Measurements from ENCODE around the gene TMEM14C.
"Not testable (repeated sequence)": the region's sequence is repeated elsewhere in the genome, so short reads cannot be mapped to it uniquely, and the experiment has no call there.

TMEM14C gene

DNA sequence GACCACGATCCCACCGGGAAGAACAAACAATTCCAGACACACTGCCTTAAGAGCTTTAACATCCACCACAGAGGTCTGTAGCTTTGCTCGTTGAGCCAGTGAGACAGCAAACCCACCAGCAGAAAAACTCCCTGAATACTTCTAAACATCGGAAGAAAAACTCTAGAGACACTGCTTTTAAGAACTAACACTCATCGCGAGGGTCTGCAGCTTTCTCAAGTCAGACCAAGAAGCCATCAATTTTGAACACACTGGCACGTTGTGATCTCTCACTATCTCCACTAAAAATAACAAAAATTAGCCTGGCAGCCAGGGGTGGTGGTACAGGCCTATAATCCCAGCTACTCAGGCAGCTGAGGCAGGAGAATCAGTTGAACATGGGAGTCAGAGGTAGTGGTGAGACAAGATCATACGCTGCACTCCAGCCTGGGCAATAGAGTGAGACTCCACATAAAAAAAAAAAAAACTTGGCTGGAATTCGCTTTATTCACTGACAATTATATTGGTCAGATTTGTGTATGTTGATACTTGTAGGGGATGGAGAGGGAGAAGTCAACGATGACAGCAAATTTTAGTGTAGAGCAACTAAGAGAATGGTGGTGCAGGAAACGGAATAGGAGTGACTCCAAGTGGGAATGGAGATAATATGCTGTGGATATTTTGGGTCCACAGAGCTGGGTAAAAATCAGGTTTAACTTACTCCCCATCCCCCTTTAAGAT is 860 bp upstream of the TMEM14C start:
- no peak for DNase-seq

DNA sequence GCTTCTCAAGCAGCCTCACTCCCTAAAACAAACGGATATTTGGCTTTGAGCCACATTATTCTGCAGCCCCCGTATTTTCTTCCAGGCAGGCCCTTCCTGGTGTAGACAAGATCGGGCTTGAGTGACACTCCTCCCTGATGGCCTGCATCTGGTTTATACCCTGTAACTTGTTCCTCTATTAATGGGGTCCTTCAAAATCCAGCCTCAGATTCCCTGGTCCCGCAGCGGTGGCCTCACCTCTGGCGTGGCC is 375 bp upstream of the TMEM14C start:
- no peak for DNase-seq

DNA sequence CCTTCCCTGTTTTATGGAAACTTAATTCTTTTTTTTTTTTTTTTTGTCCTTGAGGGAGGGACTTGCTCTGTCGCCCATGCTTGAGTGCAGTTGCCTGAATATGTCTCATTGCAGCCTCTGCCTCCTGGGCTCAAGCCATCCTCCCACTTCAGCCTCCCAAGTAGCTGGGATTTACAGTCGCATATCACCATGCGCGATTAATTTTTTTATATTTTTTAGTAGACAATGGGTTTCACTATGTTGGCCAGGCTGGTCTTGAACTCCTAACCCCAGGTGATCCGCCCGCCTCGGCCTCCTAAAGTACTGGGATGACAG is 654 bp downstream of the TMEM14C start:
- DNase-seq: no peak

DNA sequence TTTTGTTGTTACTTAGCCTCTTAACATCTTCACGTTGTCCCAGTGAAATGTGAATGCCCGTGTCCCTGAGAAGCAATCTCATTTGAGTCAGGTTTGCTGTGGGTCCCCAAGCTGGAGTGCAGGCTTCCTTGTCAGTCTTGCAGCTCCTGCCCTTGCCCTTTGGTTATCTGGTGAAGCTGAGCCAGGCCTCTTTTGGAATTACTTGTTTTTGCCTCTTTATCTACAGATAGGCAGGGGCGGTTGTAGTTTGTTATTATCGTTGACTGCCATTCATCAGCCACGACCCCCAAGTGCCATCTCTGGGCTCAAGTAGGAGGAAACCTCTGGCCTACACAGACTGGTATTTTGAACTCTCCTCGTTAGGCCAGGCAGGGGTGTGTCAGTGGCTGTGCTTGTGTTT is 2.2 kb downstream of the TMEM14C start:
- no peak for DNase-seq

DNA sequence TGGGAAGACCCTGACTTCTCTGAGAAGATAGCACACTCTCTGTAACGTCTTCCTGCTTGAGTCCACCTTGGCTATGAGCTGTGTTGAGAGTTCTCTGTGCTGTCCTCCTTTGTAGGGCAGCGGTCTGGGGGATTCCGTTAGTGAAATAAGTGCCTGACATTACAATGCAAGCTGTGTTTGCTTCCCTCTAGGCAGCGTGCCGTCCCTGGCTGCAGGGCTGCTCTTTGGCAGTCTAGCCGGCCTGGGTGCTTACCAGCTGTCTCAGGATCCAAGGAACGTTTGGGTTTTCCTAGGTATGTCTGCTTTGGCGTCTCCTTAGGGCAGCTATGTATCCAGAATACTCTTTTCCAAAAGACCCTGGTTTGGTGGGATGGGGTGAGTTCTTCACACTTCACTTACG is 2.8 kb downstream of the TMEM14C start:
- no peak for DNase-seq

DNA sequence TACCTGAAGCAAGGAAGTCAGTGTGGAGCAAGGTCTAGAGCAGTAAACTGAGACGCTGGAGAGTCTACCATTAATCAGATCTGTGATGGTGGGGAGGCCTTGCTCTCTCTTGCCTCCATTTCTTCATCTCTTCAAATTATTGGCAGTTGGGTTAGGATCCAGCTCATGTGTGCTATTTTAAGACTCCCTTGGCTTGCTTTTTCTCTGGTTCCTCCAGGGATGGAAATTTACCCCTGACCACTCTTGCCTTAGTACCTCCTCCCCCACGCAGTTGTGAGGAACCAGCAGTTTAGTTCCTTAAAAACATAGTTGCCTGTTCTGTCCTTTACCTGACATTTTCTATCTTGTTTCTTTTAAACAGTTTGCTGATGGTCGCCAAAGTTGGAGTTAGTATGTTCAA is 7.4 kb downstream of the TMEM14C start:
- DNase-seq: no peak

DNA sequence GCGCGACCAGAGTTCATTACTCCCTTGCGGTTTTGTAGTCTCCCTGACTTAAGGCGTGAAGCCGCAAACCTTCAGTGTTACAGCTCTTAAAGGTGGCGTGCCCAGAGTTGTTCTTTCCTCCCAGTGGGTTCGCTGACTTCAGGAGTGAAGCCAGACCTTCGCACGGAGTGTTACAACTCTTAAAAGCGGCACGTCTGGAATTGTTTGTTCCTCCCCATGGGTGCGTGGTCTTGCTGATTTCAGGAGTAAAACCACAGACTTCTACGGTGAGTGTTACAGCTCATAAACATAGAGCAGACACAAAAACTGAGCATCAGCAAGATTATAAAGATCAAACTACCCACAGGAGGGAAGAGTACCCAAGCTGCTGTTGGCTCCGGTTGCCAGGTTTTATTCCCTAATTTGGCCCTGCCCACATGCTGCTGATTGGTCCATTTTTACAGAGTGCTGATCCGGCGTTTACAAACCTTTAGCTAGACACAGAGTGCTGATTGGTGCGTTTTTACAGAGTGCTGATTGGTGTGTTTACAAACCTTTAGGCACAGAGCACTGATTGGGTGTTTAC is 10.4 kb downstream of the TMEM14C start:
- no peak for DNase-seq

DNA sequence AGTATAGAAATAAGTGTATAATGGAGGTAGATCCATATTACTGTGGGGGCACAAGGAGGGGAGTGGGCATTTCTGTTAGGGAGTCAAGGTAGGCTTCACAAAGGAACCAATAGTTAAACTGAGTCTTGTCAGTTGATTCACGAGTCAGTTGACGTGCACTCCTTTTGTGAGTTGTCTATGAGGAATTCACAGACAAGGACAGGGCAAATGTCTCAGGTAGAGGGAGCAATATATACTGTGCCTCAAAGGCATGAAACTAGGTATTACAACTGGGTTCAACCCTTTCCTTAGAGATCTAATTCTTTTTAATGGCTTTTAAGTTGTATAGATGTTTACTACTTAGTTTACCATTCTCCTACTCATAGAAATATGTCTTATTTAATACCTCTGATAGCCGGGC is 11.0 kb downstream of the TMEM14C start:
- DNase-seq: no peak

DNA sequence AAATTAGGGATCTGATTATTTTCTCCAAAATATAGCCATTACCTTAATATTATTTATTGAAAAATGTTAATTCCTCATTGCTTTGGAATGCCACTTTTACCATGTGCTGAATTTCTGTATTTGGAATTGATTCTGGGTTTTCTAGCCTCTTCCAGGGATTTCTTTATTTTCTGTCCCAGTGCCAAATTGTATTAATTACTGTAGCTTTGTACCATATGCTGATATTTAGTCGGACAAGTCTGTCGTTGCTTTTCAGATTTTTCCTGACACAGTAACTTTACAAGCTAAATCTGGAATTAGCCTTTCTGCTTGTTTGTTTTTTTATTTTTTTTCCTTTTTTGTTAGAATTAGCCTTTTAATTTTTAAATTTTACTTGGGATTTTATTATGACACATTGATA is 13.9 kb downstream of the TMEM14C start:
- no peak for DNase-seq

DNA sequence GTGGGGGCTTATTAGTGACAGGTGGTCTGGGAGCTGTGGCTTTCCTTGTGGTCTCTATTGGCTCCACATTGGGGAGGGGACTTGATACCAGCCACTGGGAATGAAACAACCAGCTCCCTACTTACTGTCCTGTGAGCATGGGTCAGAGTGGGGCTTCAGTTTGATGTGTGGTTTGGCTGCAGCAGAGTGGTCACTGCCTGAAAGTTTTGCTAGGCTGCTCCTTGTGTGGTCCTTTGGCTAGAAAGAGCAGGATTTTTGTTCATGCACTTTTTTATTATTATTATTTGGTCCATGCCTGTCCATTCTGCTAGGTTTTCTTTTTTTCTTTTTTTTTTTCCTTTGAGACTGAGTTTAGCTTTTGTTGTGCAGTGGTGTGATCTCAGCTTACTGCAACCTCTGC is 17.2 kb downstream of the TMEM14C start:
- DNase-seq: no peak

DNA sequence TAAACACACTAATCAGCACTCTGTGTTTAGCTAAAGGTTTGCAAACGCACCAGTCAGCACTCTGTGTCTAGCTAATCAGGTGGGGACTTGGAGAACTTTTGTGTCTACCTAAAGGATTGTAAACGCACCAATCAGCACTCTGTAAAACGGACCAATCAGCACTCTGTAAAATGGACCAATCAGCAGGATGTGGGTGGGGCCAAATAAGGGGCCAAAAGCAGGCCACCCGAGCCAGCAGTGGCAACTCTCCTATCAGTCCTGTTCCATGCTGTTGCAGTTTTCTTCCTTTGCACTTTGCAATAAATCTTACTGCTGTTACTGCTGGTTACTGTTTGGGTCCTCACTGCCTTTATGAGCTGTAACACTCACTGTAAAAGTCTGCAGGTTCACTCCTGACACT is 18.8 kb downstream of the TMEM14C start:
- not testable (repeated sequence) for DNase-seq

DNA sequence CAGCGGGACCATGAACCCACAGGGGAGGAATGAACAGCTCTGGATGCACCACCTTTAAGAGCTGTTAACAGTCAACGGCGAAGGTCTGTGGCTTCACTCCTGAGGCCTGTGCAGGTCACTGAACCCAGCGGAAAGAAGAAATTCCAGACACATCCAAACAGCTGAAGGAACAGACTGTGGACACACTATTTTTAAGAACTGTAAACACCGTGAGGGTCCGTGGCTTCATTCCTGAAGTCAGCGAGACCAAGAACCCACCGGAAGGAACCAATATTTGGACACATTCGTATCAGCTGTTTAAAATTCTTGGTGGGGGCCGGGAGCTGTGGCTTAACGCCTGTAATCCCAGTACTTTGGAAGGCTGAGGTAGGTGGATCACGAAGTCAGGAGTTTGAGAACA is 19.4 kb downstream of the TMEM14C start:
- no peak for DNase-seq

DNA sequence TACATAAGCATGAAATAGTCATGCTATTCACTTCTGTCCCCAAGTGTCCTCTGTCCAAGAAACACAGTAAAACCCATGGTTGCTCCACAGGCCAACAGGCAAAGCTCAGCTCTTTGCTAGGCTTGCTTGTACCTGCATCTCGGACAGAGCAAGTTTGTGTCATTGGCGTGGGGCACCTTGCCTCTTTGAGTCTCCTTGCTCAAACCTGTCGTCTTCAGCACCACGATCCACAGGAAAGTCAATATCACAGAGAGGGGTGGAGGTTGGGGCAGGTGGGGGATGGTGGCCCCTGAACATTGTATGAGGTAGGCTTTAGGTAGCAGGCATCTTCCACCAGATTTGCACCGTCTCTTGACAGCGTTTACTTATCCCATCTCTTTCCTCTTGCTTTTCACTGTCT is 20.6 kb downstream of the TMEM14C start:
- no peak for DNase-seq

DNA sequence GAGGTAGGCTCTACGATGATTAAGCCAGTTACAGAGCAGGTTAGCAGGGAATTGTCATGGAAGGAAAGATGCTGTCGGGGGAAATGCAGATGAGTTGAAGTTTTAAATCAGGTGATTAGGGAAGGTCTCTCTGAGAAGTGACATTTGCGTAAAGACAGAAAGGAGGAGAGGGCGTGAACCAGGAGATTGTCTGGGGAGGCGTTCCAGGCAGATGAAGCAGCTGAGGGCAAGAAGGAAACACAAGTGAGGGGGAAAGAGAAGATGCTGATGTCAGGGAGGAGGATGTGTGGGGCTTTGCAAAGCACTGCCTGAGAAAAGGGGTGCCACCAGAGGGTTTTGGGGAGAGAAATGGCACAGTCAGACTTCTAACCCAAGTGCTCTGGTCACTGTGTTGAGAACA is 22.2 kb downstream of the TMEM14C start:
- no peak for DNase-seq

DNA sequence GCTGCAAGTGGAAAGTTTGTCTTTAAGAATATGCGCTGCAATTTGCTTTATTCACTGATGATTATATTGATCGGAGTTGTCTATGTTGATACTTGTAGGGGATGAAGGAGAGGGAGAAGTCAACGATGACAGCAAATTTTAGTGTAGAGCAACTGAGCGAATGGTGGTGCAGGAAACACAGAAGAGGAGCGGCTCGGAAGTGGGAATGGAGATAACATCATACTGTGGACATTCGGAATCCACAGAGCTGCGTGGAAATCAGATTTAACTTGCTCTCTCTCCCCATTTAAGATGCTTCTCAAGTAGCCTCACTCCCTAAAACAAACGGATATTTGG is 24.0 kb downstream of the TMEM14C start:
- no peak for DNase-seq

DNA sequence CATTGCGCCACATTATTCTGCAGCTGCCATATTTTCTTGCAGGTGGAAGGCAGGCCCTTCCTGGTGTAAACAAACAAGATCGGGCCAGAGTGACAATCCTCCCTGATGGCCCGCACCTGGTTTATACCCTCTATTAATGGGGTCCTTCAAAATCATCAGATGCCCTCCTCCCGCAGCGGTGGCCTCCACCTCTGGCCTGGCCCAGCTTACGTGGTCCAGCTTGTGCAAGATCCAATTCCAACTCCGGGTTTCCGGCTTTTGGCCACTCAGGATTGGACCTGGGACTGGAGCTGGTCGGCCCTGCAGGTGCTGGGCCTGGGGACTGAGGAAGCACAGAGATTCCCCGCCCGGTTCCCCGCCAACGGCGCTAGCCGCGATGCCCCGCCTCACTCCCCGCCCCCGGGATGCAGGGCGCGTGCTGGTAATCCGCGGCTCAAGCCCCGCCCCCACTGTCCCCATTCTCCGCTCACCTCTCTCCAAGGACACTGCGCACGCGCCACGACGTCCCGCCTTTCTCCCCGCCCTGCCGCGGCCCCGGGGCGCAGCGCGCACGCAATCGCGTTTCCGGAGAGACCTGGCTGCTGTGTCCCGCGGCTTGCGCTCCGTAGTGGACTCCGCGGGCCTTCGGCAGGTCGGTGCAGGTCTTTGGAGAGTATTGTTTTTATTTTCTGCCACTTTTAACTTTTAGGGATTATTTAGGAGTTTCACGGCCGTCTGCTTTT is 24.5 kb downstream of the TMEM14C start, which contains the start of gene TMEM14B:
TSS of gene TMEM14B (plus strand) at position 555 of the 722 bp plus-strand sequence. CDS start 1,441 bp downstream, outside the sequence.
- DNase-seq: peak; percentile 97

DNA sequence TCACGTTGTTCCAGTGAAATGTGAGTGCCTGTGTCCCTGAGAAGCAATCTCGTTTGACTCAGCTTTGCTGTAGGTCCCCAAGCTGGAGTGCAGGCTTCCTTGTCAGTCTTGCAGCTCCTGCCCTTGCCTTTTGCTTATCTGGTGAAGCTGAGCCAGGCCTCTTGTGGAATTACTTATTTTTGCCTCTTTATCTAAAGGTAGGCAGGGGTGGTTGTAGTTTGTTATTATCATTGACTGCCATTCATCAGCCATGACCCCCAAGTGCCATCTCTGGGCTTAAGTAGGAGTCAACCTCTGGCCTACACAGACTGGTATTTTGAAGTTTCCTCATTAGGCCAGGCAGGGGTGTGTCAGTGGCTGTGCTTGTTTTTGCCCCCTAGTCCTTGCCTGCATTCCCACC is 26.9 kb downstream of the TMEM14C start:
- no peak for DNase-seq

DNA sequence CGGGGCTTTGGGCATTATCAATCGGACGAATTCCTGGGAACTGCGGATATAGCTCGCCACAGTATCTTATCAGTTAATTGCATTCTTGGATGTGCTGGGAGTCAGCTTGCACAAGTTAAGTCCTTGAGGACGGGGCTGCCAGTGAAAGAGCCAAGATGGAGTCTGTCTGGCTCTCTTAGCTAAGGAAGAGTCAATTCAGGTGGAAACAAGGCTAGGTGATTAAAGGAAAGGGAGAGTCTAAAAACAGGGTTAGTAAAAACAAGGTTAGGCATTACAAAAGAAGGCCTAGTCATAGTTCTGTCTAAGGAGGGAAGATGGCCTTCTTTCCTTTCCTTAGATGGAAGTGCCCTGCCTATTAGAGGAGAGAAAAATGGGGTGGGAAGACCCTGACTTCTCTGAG is 27.7 kb downstream of the TMEM14C start:
- DNase-seq: not testable (repeated sequence)

DNA sequence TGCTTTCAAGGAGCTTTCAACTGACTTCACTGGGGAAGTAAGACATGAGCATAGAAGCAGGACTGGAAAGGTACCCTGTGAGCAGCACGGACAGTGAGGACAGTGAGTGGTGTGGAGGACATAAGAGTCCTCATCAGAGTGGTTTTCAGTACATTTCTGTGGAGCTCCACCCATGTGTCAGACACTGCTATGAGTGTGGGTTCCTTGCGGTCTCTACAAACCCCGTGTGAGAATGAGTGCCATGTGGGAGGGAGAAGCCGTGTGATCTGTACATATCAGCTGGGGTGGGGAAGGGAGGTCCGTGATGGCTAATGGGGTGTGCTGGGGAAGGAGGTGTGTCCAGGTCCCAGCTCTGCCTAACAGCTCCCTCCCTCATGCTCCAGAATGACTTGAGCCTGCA is 28.9 kb downstream of the TMEM14C start:
- DNase-seq: not testable (repeated sequence)

DNA sequence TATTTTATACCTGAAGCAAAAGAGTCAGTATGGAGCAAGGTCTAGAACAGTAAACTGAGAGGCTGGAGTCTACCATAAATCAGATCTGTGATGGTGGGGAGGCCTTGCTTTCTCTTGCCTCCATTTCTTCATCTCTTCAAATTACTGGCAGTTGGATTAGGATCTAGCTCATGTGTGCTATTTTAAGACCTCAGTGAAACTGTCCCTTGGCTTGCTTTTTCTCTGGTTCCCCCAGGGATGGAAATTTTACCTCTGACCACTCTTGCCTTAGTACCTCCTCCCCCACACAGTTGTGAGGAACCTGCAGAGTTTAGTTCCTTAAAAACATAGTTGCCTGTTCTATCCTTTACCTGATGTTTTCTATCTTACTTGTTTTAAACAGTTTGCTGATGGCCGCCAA is 33.2 kb downstream of the TMEM14C start:
- no peak for DNase-seq

DNA sequence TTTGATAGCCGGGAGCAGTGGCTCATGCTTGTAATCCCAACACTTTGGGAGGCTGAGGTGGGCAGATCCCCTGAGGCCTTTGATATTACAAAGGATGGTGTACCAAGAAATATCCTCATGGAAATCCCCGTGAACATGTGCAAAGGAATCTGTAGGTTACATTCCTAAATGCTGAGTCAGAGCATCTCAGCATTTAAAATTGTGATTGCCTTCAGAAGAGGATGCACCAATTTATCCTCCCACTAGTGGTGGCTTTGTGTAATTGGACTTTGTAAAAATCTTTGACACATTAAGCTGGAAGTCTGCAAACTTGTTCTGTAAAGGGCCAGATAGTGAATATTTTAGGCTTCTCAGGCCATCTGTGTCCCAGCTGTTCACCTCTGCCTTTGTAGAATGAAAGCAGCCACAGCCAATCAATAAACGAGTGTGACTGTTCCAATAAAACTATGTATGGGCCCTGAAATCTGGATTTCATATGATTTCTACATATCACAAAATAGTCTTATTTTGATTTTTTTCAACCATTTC is 36.5 kb downstream of the TMEM14C start:
- peak; percentile 43 for DNase-seq

DNA sequence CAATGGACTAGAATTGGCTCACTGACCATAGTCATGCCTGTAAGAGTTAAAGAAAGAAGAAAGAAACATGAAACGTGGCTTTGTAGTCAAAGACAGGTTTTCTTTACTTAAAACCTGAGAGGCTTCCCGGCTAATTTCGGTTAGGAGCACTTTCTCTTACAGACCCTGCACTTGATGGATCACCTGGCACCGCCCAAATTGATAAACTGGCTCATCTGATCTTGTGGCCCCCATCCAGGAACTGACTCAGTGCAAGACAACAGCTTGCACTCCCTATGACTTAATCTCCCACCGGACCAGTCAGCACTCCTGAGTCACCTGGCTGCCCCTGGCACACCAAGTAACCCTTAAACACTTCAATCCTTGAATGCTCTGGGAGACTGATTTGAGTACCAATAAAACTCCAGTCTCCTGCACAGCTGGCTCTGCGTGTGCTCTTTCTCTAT is 37.0 kb downstream of the TMEM14C start:
- DNase-seq: peak; percentile 14

DNA sequence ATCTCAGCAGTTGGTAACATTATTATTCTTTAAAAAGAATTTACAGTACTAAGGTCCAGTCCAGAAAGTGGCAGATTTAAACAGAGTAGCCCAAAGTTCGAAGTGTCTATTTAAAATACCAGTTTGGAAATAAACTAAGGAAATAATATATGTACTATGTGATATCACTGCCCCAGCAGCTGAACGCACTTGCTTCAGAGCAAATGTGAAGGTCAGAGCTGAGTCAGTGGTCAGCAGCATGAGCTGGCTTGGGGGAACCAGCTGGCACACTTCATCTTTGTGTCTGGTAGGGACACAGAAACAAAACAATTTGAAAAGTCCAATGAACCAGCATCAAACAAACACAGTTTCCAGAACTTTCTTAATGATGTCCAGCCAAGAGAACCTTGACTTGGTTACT is 40.1 kb downstream of the TMEM14C start:
- DNase-seq: no peak

DNA sequence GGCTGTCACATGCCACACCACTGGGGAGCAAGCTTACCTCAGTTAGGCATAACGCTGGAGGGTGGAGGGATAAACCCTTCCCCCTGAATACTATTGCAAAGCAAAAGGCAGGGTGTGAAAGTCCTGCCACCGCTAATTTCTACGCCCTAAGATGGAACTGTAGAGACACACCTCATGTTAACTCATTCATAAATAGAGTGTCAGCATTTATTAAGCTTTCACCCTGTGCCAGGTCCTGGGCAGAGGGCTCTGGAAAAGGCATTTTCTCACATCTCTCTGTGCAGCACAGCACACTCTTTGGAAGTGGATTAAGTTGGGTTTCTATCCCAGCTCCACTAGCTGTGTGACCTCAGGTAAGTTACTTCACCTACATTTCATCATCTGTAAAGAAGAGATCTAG is 46.5 kb downstream of the TMEM14C start:
- DNase-seq: no peak

All from NCI-H2171 (cell line).